GM20431 (cell line): ENCODE measurements around the gene KRT78.

Experiments used
- in situ Hi-C: fragments of 300-500 bp; cut with MseI, MboI; formaldehyde crosslinking; loops from one replicate; pipeline ENCODE4 v1.15.0; 2020; ENCODE audit warnings: low sequenced_read_pairs; ENCODE audit not compliant: unreplicated experiment

Gene KRT78

GRCh38 chr12:52846356-52846970, 2.3 kb downstream of the KRT78 start:
- in situ Hi-C loops: no loop called here

GRCh38 chr12:52845946-52846345, 2.8 kb downstream of the KRT78 start:
- in situ Hi-C loops: no loop called here

- in situ Hi-C loops: no loop called here
Measured at GRCh38 chr12:52844386-52844785, 4.4 kb downstream of the KRT78 start.

DNA sequence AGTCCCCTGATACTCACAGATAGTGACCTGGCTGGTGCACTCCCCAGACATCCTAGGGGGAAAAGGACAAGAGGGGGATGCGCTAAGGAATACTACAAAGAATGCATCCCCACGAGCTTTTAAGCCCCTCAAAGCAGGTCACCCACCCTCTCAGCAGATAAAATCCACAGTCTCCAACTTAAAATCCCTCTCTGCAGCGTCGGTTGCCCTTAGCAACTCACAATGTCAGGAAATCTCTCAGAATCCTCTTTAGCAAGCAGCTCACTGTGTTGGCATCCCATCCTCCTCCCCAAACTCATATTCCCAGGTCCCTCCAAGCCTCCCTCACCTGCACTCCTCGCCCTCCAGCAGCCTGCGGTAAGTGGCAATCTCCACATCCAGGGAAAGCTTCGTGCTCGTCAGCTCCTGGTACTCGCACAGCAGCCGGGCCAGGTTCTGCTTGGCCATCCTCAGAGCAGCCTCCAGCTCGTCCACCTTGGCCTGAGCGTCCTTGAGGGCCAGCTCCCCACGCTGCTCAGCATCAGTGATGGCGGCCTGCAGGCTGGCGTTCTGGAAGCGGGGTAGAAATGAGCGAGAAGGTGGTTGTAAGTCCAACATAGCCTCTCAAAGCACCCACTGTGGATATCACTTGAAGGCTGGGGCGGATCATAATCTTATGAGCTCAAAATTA, 9.2 kb downstream of the KRT78 start:
- in situ Hi-C loops: no loop called here

- in situ Hi-C loops: no loop called here
Measured at GRCh38 chr12:52838609-52839435, 10.0 kb downstream of the KRT78 start.

DNA sequence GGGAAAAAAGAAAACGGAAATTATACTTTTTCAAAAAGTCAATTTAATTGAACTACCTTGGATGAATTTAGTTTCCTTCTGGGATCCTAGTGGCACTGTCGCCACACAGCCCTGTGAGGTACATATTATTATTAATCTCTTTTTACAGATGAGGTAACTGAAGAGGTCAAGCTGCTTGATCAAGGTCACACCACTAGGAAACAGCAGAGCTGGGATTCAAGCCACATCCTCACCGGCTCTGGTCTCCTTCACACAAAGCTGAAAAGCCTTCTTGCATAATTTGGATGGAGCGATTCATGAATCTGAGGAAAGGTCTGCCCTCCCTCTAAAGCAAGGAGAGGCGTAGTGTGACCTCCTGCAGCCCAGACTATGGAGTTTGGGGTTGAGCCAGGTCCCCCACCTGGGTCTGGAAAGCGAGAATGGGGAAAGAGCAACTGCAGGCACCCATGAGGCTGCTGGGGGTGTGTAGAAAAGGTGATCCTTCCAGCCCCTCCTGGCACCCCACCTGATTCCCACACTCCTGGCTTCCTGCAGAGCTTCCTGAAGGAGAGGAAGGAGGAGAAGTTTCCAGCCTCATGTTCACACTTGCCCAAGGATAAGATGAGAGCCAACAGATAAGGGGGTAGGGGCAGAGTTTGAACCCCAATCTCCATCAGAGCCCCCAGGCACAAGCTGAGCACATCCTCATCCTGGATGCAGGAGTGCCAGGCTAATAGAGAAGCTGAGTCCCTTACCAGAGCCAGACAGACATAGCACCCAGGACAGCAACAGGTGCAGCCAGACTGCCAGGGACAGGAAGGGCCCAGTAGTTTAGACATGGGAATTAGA, 10.8 kb downstream of the KRT78 start:
- in situ Hi-C loops: no loop called here

- in situ Hi-C loops: no loop called here
Measured at GRCh38 chr12:52837413-52837741, 11.4 kb downstream of the KRT78 start.

DNA sequence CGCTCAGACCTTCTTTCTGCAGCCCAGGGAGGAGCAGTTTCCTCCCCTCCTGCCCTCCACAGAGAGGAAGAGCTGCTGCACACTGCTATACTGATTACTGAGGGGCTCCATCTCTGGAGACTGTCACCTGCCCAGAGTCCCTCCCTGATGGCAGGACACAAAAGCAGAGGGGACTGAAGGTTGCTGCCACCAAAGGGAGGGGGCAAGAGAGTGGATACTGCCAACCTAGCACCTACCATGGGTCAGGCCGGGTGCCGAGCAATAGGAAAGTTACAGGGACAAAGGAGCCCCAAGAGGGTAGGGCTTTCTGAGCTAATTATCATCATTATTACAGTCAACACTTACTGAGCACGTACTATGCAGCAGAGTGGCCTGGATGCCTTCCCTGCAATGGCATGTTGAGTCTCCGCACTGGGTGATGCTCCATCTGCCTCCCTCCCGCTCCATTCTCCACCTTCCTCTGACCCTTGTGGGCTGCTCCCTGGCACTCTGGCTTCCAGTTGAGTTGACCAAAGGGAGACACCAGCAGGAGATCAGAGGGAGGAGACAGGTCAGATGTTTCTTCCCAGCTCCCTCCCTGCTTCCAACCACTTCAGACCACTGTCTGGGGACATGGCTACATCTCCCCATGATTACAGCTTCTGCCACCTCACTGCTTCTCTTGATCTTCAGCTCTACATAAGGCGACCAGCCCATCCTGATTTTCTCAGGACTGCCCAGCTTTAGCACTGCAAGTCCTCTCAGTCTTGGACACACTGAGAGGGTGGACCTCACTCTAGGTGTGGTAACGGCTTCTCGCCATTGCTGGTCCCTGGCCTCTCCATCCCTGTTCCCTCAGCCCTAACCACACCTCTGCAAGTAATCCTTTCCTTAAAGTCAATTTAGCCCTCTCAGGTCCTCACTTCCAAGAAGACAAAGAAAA, 12.0 kb downstream of the KRT78 start:
- in situ Hi-C loops: no loop called here

DNA sequence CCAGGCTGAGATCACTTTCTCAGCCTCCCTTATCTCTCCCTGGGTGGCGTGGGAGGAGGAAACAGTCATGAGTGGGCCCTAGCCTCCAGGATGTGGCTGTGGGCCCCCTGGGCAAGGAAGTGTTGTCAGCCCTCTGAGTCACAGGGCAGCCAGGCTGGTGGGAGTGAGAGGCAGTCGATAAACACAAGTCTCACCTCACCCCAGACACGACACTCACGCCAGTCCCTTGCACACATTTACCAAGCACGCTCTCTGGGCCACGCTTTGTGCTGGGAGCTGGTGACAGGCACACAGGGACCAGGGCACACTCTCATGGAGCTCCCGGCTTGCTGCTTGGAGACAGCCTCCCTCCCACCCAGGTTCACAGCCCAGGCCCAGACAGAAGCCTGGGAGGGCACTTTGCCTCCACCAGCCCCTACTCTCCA, 12.7 kb downstream of the KRT78 start:
- in situ Hi-C loops: no loop called here

GRCh38 chr12:52835271-52836041, 13.3 kb downstream of the KRT78 start:
- in situ Hi-C loops: no loop called here

- in situ Hi-C loops: no loop called here
Measured at GRCh38 chr12:52834727-52835001, 14.1 kb downstream of the KRT78 start.

DNA sequence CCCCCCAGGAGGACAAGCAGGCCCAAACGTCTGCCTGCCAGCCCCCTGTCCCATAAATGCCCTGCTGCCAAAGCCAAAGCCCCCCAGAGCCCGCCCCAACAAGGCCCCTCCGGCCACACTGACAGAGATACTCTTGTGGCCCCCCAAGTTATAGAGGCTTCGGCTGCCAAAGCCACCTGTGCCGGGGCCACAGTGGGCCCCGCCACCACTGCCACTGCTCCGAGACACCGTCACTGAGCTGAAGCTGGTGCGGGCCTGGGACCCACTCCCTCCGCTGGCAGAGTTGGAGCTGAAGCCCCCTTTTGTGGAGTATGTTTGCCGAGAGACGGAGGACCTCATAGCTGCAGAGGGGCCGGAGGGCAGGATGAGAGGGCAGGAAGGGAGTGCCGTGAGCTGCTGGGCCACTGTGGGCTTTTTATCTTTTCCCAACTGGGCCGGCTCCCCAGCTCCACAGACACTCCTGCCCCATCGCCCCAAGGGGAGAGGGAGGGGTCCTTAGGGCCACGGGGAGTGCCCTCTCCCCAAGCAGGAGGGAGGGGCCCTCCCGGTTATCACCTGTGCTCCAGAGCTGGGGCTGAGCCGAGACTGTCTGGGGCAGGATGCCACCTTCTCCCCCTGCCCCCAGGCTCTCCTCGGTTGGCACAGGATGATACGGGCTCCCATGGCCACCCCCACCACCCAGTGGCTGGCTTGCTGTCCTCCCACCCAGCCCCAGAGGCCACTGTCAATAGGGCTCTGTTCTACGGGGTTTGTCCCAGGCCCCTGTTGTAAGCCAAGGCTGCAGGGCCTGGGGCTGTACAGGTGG, 14.7 kb downstream of the KRT78 start, which contains the start of gene KRT79:
TSS of gene KRT79 (minus strand) at position 390 of the 805 bp plus-strand sequence. CDS start at position 339, 51 bp downstream.
- in situ Hi-C loops: no loop called here

- in situ Hi-C loops: no loop called here
Measured at GRCh38 chr12:52832985-52833905, 15.5 kb downstream of the KRT78 start.

DNA sequence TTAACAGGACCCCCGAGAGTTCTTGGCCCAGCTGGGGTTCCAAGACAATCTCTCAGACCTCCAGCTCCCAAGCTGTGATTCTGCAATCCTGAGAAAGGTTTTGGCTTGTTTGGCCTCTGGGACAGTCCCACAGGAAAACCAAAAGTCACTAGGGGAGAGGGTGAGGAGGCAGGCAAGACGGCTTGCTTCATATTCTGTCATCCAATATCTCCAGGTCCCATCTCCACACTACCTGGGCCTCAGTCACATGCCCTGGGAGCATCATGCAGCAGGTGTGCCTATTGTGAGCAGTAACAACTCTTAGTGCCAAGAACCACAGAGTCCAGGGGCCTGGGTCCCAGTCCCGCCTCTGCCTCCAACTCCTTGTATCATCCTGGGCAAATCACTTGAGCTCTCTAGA, 16.3 kb downstream of the KRT78 start:
- in situ Hi-C loops: no loop called here

- in situ Hi-C loops: no loop called here
Measured at GRCh38 chr12:52831251-52831650, 17.5 kb downstream of the KRT78 start.

DNA sequence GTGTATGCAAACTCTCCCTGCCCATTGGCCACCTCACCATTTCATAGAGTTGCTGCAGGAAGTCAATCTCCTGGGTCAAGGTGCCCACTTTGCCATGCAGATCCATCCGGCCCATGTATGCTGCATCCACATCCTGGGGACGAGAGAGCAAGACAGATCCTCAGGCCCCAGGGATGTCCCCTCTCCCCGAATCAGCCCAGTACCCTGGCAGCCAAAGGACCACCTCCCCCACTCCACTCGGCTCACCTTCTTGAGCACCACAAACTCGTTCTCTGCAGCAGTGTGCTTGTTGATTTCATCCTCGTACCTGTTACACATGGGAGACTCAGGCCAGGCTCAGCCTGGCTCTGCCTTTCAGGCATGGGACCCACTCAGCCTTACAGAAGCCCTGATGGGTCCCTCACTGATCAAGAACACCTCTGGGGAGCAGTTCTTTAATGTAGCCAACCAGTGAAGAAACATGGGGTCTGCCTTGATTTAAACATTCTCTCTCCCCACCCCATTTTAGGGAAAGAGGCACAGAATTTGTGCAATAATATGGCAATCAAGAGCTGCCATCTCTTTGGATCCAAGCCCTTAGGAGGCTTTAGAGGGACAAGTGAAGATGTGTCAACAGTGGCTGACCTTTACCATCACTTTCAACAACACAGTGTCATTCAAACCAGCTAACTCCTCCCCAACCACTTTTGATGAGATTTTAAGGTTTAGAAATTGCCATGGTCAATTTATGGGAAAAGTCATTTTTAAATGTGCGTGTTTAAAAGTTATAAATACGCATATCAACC, 18.6 kb downstream of the KRT78 start:
- in situ Hi-C loops: no loop called here
